ENCODE data around the gene TMEM150A. TPM values are rescaled to one million over a fixed set of nuclear protein-coding genes. Genes with fewer than 3 reads are reported as not detected.

TMEM150A gene
- total RNA-seq, 1 experiment from 2014 or later: 19.3 TPM

DNA sequence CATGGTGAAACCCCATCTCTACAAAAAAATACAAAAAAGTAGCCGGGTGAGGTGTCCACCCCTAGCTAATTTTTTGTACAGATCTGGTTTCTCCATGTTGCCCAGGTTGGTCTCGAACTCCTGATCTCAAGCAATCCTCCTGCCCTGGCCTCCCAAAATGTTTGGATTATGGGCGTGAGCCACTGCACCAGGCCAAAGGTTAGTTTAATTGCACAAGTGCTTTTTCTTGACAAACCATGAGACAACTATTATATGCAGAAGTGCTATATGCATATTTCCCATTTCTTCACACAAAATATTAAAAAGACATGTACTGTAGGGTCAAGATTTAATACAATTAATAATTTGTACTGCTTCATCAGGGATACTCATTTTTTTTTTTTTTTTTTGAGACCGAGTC is 36.2 kb downstream of the TMEM150A start:
- Histone ChIP-seq H4K91ac (ENCODE audit: insufficient read length, low read depth, low read length) (no peak overlapping the region), H3K27me3 (ENCODE audit: insufficient read depth, low read length) (no peaks in the 10 kb centered on the region; the same call in 1 of the 2 replicates), H3K23ac (ENCODE audit: insufficient read length, low read depth, low read length) (no peak overlapping the region), H3K56ac (ENCODE audit: insufficient read length, low read depth, low read length) (no peak overlapping the region), H3K79me2 (ENCODE audit: insufficient read depth, low read length) (no peaks in the 10 kb centered on the region), H4K5ac (ENCODE audit: insufficient read length, low read depth, low read length) (no peak overlapping the region), H3K4ac (ENCODE audit: low read depth, low read length) (no peak overlapping the region), H2AK5ac (ENCODE audit: insufficient read length, low read length) (no peak overlapping the region), H2BK15ac (ENCODE audit: low read depth, low read length) (no peak overlapping the region), H2BK12ac (ENCODE audit: insufficient read length, low read depth, low read length) (no peak overlapping the region), H3T11ph (ENCODE audit: low read length) (no peak overlapping the region), H3K18ac (ENCODE audit: insufficient read length, low read depth, low read length) (no peak overlapping the region), H3K79me1 (ENCODE audit: insufficient read depth, low read depth, low read length, poor library complexity, severe bottlenecking) (no peaks in the 10 kb centered on the region), H4K8ac (replicated peaks; ENCODE audit: insufficient read length, low read depth, low read length) (no peak overlapping the region), H3K27ac (ENCODE audit: insufficient read length, low read depth, low read length) (no peak overlapping the region), H2BK20ac (ENCODE audit: low read depth, low read length, poor library complexity, severe bottlenecking) (no peak overlapping the region), H2BK120ac (ENCODE audit: low read depth, low read length, poor library complexity, severe bottlenecking) (no peak overlapping the region), H3K9me3 (ENCODE audit: control insufficient read depth, low read depth, low read length) (no peaks in the 10 kb centered on the region), H3K23me2 (ENCODE audit: insufficient read length, low read depth, low read length, poor library complexity, severe bottlenecking) (no peaks in the 10 kb centered on the region), H4K20me1 (ENCODE audit: control insufficient read depth, insufficient read depth, insufficient read length) (no peaks in the 10 kb centered on the region), H3K4me1 (ENCODE audit: insufficient read depth, low read length) (no peaks in the 10 kb centered on the region), H3K9ac (ENCODE audit: extremely low read depth, insufficient read length, low read length) (no peak overlapping the region), H2AFZ (ENCODE audit: low read length) (no peak overlapping the region), H3K4me2 (ENCODE audit: insufficient read depth, insufficient read length, low read length) (no peak overlapping the region), H3K14ac (ENCODE audit: insufficient read depth, low read length) (no peak overlapping the region), H2BK5ac (ENCODE audit: insufficient read length, low read length) (no peak overlapping the region)
- TF ChIP-seq, protein P1, sequence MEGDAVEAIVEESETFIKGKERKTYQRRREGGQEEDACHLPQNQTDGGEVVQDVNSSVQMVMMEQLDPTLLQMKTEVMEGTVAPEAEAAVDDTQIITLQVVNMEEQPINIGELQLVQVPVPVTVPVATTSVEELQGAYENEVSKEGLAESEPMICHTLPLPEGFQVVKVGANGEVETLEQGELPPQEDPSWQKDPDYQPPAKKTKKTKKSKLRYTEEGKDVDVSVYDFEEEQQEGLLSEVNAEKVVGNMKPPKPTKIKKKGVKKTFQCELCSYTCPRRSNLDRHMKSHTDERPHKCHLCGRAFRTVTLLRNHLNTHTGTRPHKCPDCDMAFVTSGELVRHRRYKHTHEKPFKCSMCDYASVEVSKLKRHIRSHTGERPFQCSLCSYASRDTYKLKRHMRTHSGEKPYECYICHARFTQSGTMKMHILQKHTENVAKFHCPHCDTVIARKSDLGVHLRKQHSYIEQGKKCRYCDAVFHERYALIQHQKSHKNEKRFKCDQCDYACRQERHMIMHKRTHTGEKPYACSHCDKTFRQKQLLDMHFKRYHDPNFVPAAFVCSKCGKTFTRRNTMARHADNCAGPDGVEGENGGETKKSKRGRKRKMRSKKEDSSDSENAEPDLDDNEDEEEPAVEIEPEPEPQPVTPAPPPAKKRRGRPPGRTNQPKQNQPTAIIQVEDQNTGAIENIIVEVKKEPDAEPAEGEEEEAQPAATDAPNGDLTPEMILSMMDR (conservative IDR thresholded peaks at IDR 0.05): no peak
- peaks cover 68% of the 10 kb centered on the region for H3K27me3 Mint-ChIP-seq (ENCODE audit: low read depth)
- no peak overlapping the region for H3K4me3 Mint-ChIP-seq
- no peaks in the 10 kb centered on the region for H3K36me3 Mint-ChIP-seq (ENCODE audit: insufficient read depth in 1 of 3, low read depth in 3 of 3)
- WGBS (ENCODE audit: extremely low coverage, insufficient read length, low lambda C conversion rate): no CpG with 5 or more reads among the region's 4 CpGs
- no peak for DNase-seq
- no peaks in the 10 kb centered on the region; a peak in 1 of 5 replicates for H3K9me3 Mint-ChIP-seq
- H3K4me1 Mint-ChIP-seq: peaks cover 0 to 3% of the 10 kb centered on the region in 2 experiments; a peak in 1 of 4 replicates
- no peak overlapping the region for H3K27ac Mint-ChIP-seq

Data from H9 (cell line).